ENCODE results near the gene ZNF618.

ZNF618 gene

DNA sequence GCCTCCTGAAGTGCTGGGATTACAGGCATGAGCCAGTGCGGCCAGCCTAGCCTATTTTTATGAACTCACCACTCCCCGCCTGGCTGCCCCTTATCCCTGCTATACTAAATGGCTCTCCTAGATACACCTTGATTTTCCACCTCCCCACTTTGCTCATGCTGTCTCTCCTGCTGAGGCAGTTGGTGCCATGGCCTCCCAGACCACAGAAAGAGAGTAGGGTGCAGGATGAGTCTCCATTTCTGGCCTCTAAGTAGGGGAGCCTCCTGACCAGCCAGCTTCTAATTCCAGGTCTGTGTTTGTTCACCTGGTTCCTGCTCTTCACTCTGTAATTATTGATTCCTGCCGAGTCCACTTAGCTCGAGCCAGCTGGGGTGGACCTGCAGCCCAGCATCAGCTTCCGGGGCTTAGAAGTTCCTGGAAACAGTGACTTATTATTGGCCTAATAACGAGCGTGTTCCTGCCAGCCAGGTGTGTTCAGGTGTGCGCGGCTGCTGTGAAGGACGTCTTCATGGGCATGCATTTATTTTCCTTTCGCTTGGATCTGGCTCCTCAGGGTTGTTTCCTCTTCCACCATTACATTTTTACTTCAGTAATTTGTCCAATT is 34.0 kb downstream of the ZNF618 start:
- DNase-seq (ENCODE audit: extremely low read depth, low read depth) = no peak
- TF ChIP-seq, protein P1, sequence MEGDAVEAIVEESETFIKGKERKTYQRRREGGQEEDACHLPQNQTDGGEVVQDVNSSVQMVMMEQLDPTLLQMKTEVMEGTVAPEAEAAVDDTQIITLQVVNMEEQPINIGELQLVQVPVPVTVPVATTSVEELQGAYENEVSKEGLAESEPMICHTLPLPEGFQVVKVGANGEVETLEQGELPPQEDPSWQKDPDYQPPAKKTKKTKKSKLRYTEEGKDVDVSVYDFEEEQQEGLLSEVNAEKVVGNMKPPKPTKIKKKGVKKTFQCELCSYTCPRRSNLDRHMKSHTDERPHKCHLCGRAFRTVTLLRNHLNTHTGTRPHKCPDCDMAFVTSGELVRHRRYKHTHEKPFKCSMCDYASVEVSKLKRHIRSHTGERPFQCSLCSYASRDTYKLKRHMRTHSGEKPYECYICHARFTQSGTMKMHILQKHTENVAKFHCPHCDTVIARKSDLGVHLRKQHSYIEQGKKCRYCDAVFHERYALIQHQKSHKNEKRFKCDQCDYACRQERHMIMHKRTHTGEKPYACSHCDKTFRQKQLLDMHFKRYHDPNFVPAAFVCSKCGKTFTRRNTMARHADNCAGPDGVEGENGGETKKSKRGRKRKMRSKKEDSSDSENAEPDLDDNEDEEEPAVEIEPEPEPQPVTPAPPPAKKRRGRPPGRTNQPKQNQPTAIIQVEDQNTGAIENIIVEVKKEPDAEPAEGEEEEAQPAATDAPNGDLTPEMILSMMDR (IDR thresholded peaks at IDR 0.05; ENCODE audit: low read depth, low read length) = no peak

DNA sequence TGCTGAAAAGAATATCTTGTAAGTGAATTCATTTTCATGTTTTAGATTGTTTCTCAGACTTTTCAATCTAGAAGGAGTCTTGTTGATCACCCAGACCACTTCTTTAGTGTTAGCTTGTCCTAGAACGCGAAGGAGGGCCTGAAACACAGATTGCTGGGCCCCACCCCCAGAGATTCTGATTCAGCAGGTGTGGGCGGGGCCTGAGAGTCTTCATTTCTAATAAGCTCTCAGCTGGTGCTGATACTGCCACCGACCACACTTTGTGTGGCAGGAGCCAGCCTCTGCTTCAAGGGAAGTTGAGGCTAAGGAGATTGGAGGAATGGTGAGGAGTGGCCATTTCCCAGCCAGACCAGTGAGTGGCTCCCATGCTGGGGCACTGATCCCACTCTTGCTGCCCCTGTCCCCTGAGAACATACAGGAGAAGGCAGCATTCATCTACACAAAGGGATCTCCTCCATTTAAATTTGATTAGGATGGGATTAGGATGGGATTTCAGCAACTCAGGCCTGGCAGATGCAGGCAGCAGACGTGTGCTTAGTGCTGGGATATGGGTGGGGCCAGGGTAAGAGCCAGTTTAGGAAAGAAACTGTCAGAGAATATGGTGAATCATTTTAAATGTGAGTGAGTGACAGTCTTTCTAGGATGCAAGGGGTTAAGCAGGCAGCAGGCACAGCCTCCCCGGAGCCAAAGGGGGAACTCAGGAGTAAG is 35.9 kb downstream of the ZNF618 start:
- TF ChIP-seq, protein P1 (IDR thresholded peaks at IDR 0.05; ENCODE audit: low read depth, low read length) = no peak

DNA sequence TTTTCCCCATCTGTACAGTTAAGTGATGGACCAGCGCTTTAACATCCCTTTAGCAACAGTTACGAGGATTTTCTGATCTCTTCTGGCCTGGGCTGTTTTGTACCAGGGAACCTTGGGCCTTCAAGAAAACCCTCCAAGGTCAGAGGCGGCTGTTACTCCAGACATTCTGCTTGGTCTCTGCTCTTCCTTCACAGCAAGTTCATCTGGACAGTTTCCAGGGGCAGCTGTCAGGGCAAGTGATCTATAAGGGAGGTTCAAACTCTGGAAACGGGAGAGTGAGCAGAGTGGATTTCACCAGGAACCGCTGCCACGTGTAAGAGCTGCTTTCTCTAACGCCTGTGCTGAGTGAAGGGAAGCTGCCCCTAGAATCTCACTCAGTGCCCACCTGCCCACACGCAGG is 36.7 kb downstream of the ZNF618 start:
- no peak for DNase-seq (ENCODE audit: extremely low read depth, low read depth)
- TF ChIP-seq, protein P1 (IDR thresholded peaks at IDR 0.05; ENCODE audit: low read depth, low read length) = no peak

More for the DNA sequence above, 35.9 kb downstream of the ZNF618 start:
- no peak for DNase-seq (ENCODE audit: extremely low read depth, low read depth)

DNA sequence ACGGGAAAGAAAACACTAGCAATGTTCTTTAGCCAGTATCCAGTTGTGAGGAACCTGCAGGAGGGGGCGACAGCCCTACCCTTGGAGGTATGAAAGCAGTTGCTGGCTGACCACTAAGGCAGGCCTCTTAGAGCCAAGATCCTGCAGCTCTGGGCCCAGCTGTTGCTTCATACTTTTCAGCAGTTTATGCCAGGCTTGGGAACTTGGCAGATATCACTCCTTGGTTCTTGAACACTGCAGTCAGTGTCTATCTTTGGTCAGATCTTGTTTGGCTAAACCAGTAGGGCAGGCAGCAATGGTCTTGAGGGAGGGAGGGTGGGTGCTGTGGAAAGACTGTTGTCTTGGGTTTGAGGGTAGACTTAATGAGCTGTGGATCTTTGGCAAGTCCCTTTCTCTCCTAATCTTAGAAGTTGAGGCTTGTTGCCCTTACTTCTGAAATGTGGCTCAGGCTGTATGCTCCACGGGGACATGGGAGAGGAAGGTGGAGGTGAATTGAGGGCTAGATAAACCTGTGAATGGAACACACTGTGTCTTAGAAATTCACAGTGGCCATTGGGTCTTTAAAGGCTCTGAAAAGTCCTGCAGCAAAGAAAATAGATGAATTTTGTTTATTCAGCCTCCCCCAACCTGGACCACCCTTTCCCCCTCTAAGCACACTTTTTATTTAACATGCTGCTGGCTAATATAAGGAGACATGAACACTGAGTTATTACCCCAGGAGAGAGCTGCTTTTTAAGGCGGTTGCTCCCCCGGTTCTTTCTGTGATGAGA is 37.5 kb downstream of the ZNF618 start:
- DNase-seq (ENCODE audit: extremely low read depth, low read depth) = no peak
- TF ChIP-seq, protein P1 (IDR thresholded peaks at IDR 0.05; ENCODE audit: low read depth, low read length) = no peak

DNA sequence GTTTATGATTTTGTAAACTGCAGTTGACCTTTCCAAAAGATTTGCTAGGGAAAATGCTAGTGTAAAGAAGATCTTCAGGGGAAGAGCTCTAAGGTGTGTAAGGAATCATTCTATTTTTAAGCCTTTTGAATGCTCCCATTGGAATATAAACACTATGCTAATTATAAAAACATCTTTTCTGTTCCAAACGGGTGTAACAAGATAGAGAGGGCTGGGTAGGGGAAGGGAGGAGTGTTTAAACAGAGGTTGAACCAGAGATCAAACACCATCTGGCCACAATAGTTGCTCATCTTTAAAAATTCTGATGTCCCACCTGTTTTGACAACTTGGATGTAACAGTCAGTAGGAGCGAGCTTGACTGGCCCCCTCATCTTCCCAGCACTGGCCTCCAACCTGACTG is 38.4 kb downstream of the ZNF618 start:
- DNase-seq (ENCODE audit: extremely low read depth, low read depth) = no peak
- TF ChIP-seq, protein P1 (IDR thresholded peaks at IDR 0.05; ENCODE audit: low read depth, low read length) = no peak

DNA sequence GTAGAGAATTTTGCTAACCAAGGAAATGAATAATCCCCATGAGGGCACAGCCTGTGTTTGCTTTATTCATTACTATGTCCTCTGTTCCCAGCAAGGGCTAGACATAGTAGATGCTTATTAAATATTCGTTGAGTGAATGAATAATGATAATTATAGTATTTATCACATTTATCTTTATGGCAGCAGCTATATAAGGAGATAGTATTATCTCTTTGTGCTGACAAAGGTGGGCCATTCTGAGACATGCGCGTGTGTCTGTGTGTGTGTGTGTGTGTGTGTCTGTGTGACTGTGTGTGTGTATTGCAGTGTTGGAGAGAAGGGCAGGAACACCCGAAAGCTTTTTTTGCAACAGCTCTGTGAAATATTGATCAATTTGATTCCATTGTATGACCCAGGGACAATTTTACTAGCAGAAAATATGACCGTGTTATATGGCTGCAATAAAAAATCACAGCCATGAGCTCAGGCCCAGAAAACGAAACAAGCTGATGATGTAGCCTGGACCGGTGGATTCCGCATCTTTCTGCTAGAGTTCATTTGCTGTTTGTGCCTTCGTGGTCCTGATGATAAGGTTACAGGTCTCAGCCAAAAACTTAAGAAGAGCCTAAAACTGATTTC is 39.8 kb downstream of the ZNF618 start:
- no peak for DNase-seq (ENCODE audit: extremely low read depth, low read depth)
- TF ChIP-seq, protein P1 (IDR thresholded peaks at IDR 0.05; ENCODE audit: low read depth, low read length) = no peak

Measured in AG09319 (cell line).